NK-92 treated with Interleukin-12 subunit alpha and Interleukin-12 subunit beta, amount 100 ng/mL, for 24 hours (cell line): ENCODE results near the gene KHDC4.

Source experiments
- DNase-seq: peaks from one replicate; lab custom pipeline; 2025; lab: John Stamatoyannopoulos, UW

KHDC4 gene

GRCh38 chr1:155969377-155969791 is 35.2 kb upstream of the KHDC4 start:
- DNase-seq, result no peak

- DNase-seq, result no peak
These were observed 34.5 kb upstream of the KHDC4 start for GRCh38 chr1:155968670-155969069.

- DNase-seq, result no peak
These were observed 33.8 kb upstream of the KHDC4 start for GRCh38 chr1:155968051-155968400.

GRCh38 chr1:155967341-155968050 is 33.3 kb upstream of the KHDC4 start:
- DNase-seq, result no peak

GRCh38 chr1:155966750-155967149 is 32.5 kb upstream of the KHDC4 start:
- DNase-seq, result no peak

- no peak for DNase-seq
These were observed 31.9 kb upstream of the KHDC4 start for GRCh38 chr1:155966135-155966534.

- no peak for DNase-seq
These were observed 30.0 kb upstream of the KHDC4 start for GRCh38 chr1:155964193-155964592.

GRCh38 chr1:155962599-155963211 is 28.5 kb upstream of the KHDC4 start:
- no peak for DNase-seq

GRCh38 chr1:155961937-155962336 is 27.7 kb upstream of the KHDC4 start:
- DNase-seq, result no peak

- DNase-seq, result no peak
These were observed 26.0 kb upstream of the KHDC4 start for GRCh38 chr1:155960081-155960745.

GRCh38 chr1:155957411-155957915 is 23.2 kb upstream of the KHDC4 start:
- no peak for DNase-seq

- no peak for DNase-seq
These were observed 20.4 kb upstream of the KHDC4 start for GRCh38 chr1:155954645-155955044.

- no peak for DNase-seq
These were observed 18.3 kb upstream of the KHDC4 start for GRCh38 chr1:155952505-155952890.

- DNase-seq, result no peak
These were observed 17.7 kb upstream of the KHDC4 start for GRCh38 chr1:155951753-155952504.

- DNase-seq, result no peak
These were observed 16.6 kb upstream of the KHDC4 start for GRCh38 chr1:155950829-155951228.

GRCh38 chr1:155947741-155948140 is 13.5 kb upstream of the KHDC4 start:
- no peak for DNase-seq

- DNase-seq, result no peak
These were observed 13.1 kb upstream of the KHDC4 start for GRCh38 chr1:155947292-155947691.

- DNase-seq, result no peak
These were observed 12.5 kb upstream of the KHDC4 start for GRCh38 chr1:155946633-155947219.

- no peak for DNase-seq
These were observed 10.2 kb upstream of the KHDC4 start for GRCh38 chr1:155944444-155944799.

- DNase-seq, result no peak
These were observed 8.4 kb upstream of the KHDC4 start for GRCh38 chr1:155942578-155943141.

- no peak for DNase-seq
These were observed 7.8 kb upstream of the KHDC4 start for GRCh38 chr1:155941845-155942531.
